Mucosa of descending colon (tissue), 3 donors: ENCODE measurements around the gene LOXHD1. TPM values are rescaled to one million over a fixed set of nuclear protein-coding genes. Genes with fewer than 3 reads are reported as not detected.

Experiments
- ATAC-seq: fragments of 200-7000 bp; cut with Tn5 transposase; one replicate; pipeline ENCODE4 v1.9.1; 2020; ENCODE audit warnings: mild to moderate bottlenecking, moderate library complexity
- DNase-seq, 3 donors: peaks; one replicate each; pipeline ENCODE4 v3.0.0-alpha.2; 2020
- H3K36me3 ChIP-seq: fragments of 200-600 bp; one replicate; pipeline ENCODE4 v1.8.0; 2021; ENCODE audit warnings: low read depth, mild to moderate bottlenecking
- H3K4me1 ChIP-seq: fragments of 200-600 bp; one replicate; pipeline ENCODE4 v1.8.0; 2021; ENCODE audit warnings: low read depth, mild to moderate bottlenecking
- H3K4me3 ChIP-seq: fragments of 200-600 bp; one replicate; pipeline ENCODE4 v1.8.0; 2021; ENCODE audit warnings: mild to moderate bottlenecking
- H3K9me3 ChIP-seq: fragments of 200-600 bp; one replicate; pipeline ENCODE4 v1.8.0; 2021; ENCODE audit warnings: mild to moderate bottlenecking
- CTCF ChIP-seq: fragments of 200-600 bp; IDR thresholded peaks from one replicate; pipeline ENCODE4 v1.8.0; 2022; ENCODE audit warnings: antibody characterized with exemption, mild to moderate bottlenecking
- intact Hi-C, 2 donors: fragments of 100-400 bp; cut with DNase I in 1 of 2; cut with micrococcal nuclease in 1 of 2; formaldehyde crosslinking; loops; one replicate each; pipeline versions ENCODE4 v1.11.0 to v1.11.1; 2022; cut with DNase I, micrococcal nuclease
- total RNA-seq, 3 donors: library from RNA; stranded (reverse); fragmentation: NEBNext Ultra II Directional in 2 of 3; extraction: Animal tissue kit (Norgen Biotek cat#: 25700) in 2 of 3; gene quantifications; one replicate each; pipeline versions ENCODE4 v1.2.1 to v1.2.4, GENCODE V29; 2021 to 2023
- donor health status: DM: no; HTN: no; CAD: no; lungs with moderate emphysema.
- donor health status: DM: no; HTN: no; CAD: no.
- donor health status: DM: no; HTN: yes; CAD: no.

The LOXHD1 gene
- total RNA-seq, 3 donors from 2014 or later = 0.06 TPM; not detected in 2

GRCh38 chr18:46688853-46689525, 32.0 kb upstream of the LOXHD1 start:
- intact Hi-C loops = no loop called here
- Histone ChIP-seq H3K4me1 (no peaks in the 10 kb centered on the region), H3K36me3 (no peaks in the 10 kb centered on the region), H3K4me3 (no peak overlapping the region), H3K9me3 (no peaks in the 10 kb centered on the region)
- TF ChIP-seq CTCF = no peak
- ATAC-seq (no peak), DNase-seq (no peak)

- intact Hi-C loops = no loop called here
- TF ChIP-seq CTCF = no peak
- Histone ChIP-seq H3K4me3 (no peak overlapping the region), H3K36me3 (no peaks in the 10 kb centered on the region), H3K4me1 (no peaks in the 10 kb centered on the region), H3K9me3 (no peaks in the 10 kb centered on the region)
- DNase-seq (no peak), ATAC-seq (no peak)
Measured at GRCh38 chr18:46686186-46686585, 29.2 kb upstream of the LOXHD1 start.

DNA sequence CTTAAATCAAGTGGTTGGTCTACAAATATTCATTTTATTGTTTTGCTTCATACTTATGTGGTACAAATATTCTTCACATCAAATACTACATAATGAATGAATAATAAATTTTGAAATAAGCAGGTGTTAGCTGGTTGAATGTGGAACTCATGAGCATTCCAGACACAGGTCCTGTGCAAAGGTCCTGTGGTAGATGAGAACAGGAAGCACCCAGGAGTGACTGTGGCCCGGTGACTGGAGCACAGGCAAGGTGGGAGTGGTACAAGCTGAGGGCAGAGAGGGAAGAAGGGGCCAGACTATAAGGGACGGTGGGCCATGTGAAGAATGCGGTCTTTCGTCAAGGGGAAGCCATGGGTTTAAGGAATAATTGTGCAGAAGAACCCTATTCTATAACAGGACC, 26.2 kb upstream of the LOXHD1 start:
- H3K36me3 ChIP-seq = no peaks in the 10 kb centered on the region
- DNase-seq (no peak), ATAC-seq (no peak)
- H3K9me3 ChIP-seq = no peaks in the 10 kb centered on the region
- intact Hi-C loops = no loop called here
- no peak overlapping the region for H3K4me3 ChIP-seq
- no peak for TF ChIP-seq CTCF
- no peaks in the 10 kb centered on the region for H3K4me1 ChIP-seq

DNA sequence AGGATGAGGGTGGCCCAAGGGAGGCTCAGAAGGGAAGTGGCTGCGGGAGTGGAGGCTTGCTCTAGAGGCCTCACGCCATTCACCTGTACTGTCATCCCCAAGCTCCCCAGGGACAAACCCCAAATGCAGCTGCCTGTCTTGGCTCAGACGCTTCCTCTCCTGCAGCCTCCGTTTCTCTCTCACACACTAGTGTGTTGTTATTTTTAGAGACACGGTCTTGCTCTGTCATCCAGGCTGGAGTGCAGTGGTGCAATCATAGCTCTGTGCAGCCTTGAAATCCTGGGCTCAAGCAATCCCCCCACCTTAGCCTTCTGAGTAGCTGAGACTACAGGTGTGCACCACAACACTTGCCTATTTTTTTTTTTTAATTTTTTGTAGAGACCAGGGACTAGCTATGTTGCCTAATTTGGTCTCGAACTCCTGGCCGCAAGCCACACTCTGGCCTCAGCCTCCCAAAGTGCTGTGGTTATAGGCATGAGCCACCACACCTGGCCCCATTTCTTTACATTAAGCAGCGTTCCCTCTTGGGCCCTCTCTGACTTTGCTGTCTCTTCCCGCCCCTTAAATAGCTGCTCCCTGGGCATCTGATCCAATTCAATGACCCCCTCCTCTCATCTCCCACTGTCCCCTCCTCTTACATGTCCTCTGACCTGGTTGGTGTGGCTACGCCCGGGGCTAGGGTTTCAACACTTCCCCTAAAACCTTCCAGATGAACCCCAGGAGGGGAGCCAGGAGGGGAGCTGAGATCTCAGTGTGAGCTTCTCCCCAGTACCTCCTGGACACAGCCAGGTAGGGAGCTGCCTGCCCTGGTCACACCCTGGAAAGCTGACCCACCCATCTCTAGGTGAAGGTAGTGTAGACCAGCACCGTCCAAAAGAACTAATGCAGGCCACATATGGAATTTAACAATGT, 24.0 kb upstream of the LOXHD1 start:
- Histone ChIP-seq H3K4me3 (no peak overlapping the region), H3K36me3 (no peaks in the 10 kb centered on the region), H3K9me3 (no peaks in the 10 kb centered on the region), H3K4me1 (no peaks in the 10 kb centered on the region)
- intact Hi-C loops = no loop called here
- no peak for TF ChIP-seq CTCF
- DNase-seq (no peak), ATAC-seq (no peak)

- no peak for TF ChIP-seq CTCF
- ATAC-seq (no peak), DNase-seq (no peak)
- no peaks in the 10 kb centered on the region for H3K36me3 ChIP-seq
- no peaks in the 10 kb centered on the region for H3K4me1 ChIP-seq
- no peak overlapping the region for H3K4me3 ChIP-seq
- no peaks in the 10 kb centered on the region for H3K9me3 ChIP-seq
- intact Hi-C loops = no loop called here
Measured at GRCh38 chr18:46679846-46680598, 23.0 kb upstream of the LOXHD1 start.
